ENCODE results near the gene TRIM17. TPM values are rescaled to one million over a fixed set of nuclear protein-coding genes. Genes with fewer than 3 reads are reported as not detected.

TRIM17 gene
- total RNA-seq: not detected

DNA sequence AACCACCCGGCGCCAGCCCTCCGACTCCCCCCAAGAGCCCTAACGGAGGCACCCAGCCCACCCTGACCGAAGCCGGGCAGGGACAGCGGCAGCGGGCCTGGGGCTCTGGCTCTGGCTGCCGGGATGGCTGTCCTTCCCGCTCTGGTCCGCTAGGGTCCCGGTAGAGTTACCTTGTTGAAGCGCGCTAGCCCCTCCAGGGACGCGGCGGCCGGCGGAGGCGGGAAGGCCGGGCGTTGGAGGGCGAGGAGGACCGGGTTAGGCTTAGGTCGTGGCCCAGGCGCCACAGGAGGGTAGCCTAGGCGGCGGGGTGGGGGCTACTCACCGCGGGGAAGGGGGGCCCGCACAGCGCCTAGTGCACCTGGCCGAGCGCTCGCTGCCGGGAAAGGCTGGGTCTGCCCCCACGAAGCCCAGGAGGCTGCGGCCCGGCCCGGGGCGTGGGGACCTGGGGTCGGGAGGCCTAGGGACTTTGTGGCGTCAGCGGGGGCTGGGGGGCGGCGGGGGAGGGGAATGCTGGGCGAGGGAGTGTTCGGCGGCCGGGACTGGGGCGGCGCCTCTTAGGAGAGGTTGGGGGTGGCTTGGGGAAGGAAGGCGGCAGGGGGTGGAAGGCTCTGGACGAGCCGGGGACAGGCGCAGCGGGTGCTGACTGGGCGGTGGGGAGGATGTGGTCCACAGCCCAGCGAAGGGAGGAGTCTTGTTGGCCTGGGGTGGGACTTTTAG, at the start of gene TRIM17:
Gene TRIM17, minus strand, starts transcription at position 645 of the 717 bp plus-strand sequence. CDS start 1,789 bp downstream, outside the sequence.
- Histone ChIP-seq H3K9me3 (no peaks in the 10 kb centered on the region), H3K36me3 (no peaks in the 10 kb centered on the region), H3K27me3 (peaks cover 38% of the 10 kb centered on the region), H3K4me3 (peak within 1 kb of the TSS in 3 of 4 donors; percentile 19 to 43 (median 20)), H3K27ac (no peak within 1 kb of the TSS), H3K4me1 (peaks cover 10 to 18% (median 11%) of the 10 kb centered on the region in 4 donors)
- intact Hi-C loops (cut with DNase I; ENCODE audit: low total_unique reads) (no loop called here), in situ Hi-C loops (cut with MboI; ENCODE audit: low pct_ligation_motif_present in 1 of 4, low pct_unique_long_range_greater_than_20kb in 1 of 4, low sequenced_read_pairs in 3 of 4) (no loop called here)
- no peak for DNase-seq
- 2% methylated on average over 33 of the region's 59 CpGs; no CpG with 5 or more reads in 1 of the 2 donors for WGBS, 2 donors (ENCODE audit: low coverage in 1 of 2)
- no peak for TF ChIP-seq EP300 (IDR thresholded peaks at IDR 0.05; ENCODE audit: low read depth)
- peak; percentile 26 to 32 (median 27) for TF ChIP-seq CTCF (IDR thresholded peaks at IDR 0.05)
- TF ChIP-seq POLR2A (IDR thresholded peaks at IDR 0.05): no peak
- no peak for TF ChIP-seq POLR2AphosphoS5 (IDR thresholded peaks at IDR 0.05)

DNA sequence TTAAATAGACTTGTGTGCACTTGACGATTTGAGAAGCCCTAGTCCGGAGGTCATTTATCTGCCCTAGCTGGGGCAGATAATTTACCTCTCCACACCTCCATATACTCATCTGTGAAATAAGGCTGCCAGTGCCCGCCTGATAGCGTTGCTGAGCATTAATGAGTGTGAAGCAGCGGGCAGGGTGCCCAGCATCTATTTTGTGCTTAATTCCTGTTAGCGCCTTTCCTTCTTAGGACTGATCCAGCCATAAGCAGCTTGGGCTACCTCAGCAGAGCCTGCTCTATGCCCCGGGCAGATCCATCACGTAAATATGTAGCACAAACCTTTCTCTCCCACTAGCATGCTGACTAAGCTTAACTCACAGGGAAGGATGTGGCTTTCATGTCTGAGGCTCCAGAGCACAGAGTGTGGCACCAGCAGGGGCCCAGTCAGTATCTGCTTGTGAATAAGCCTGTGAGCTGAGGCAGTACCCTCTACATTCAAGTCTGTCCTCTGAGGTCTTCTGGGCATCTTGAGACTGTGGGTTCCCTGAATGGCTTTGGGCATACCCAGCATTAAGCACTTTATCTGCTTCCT, 49.0 kb upstream of the TRIM17 start:
- Histone ChIP-seq H3K27ac (no peak overlapping the region), H3K4me3 (no peak overlapping the region), H3K9me3 (no peaks in the 10 kb centered on the region), H3K36me3 (no peaks in the 10 kb centered on the region), H3K27me3 (peaks cover 99% of the 10 kb centered on the region), H3K4me1 (peaks cover 0 to 13% (median 4%) of the 10 kb centered on the region in 4 donors)
- intact Hi-C loops (cut with DNase I; ENCODE audit: low total_unique reads) (no loop called here), in situ Hi-C loops (cut with MboI; ENCODE audit: low pct_ligation_motif_present in 1 of 4, low pct_unique_long_range_greater_than_20kb in 1 of 4, low sequenced_read_pairs in 3 of 4) (no loop called here)
- no peak for DNase-seq
- no peak for TF ChIP-seq POLR2AphosphoS5 (IDR thresholded peaks at IDR 0.05)
- no peak for TF ChIP-seq EP300 (IDR thresholded peaks at IDR 0.05; ENCODE audit: low read depth)
- 71% methylated on average over 8 of the region's 8 CpGs; no CpG with 5 or more reads in 1 of the 2 donors for WGBS, 2 donors (ENCODE audit: low coverage in 1 of 2)

DNA sequence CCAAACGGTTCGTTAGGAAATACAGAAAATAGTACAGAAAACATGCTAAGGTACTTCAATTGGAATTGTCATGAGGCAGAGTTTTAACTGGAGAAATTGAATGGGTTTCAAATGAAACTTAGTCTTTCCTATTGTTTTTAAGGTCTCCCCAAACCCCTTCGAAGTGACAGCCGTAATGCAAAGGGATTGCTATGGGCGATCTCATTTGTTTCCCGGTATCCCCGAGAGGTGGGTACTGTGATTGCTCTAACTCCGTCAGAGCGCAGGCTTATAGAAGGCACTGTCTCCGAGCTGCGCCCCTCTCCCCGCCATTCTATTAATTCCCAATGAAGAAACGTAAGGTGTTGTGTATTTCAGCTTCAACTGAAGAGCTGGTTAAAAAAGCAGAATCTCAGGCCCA, 48.5 kb upstream of the TRIM17 start:
- Histone ChIP-seq H3K9me3 (no peaks in the 10 kb centered on the region), H3K36me3 (no peaks in the 10 kb centered on the region), H3K27me3 (peaks cover 96% of the 10 kb centered on the region), H3K27ac (no peak overlapping the region), H3K4me1 (peaks cover 0 to 13% (median 4%) of the 10 kb centered on the region in 4 donors), H3K4me3 (no peak overlapping the region)
- TF ChIP-seq EP300 (IDR thresholded peaks at IDR 0.05; ENCODE audit: low read depth) (no peak), POLR2AphosphoS5 (IDR thresholded peaks at IDR 0.05) (no peak), POLR2A (IDR thresholded peaks at IDR 0.05) (no peak), CTCF (IDR thresholded peaks at IDR 0.05) (no peak)
- DNase-seq: no peak
- WGBS, 2 donors (ENCODE audit: low coverage in 1 of 2): 19 to 27% methylated on average over 12 to 13 of the region's 13 CpGs
- in situ Hi-C loops (cut with MboI; ENCODE audit: low pct_ligation_motif_present in 1 of 4, low pct_unique_long_range_greater_than_20kb in 1 of 4, low sequenced_read_pairs in 3 of 4) (no loop called here), intact Hi-C loops (cut with DNase I; ENCODE audit: low total_unique reads) (no loop called here)

GRCh38 chr1:228464487-228464983, 47.9 kb upstream of the TRIM17 start:
- Histone ChIP-seq H3K27me3 (peaks cover 96% of the 10 kb centered on the region), H3K4me3 (peak overlapping the region in 2 of 4 donors; percentile 15 to 29), H3K4me1 (peaks cover 0 to 16% (median 4%) of the 10 kb centered on the region in 4 donors), H3K27ac (peak overlapping the region in 1 of 4 donors; percentile 0), H3K9me3 (no peaks in the 10 kb centered on the region), H3K36me3 (no peaks in the 10 kb centered on the region)
- DNase-seq: peak; percentile 69
- TF ChIP-seq CTCF (IDR thresholded peaks at IDR 0.05): no peak
- no peak for TF ChIP-seq EP300 (IDR thresholded peaks at IDR 0.05; ENCODE audit: low read depth)
- no peak for TF ChIP-seq POLR2AphosphoS5 (IDR thresholded peaks at IDR 0.05)
- no peak for TF ChIP-seq POLR2A (IDR thresholded peaks at IDR 0.05)
- intact Hi-C loops (cut with DNase I; ENCODE audit: low total_unique reads) (no loop called here), in situ Hi-C loops (cut with MboI; ENCODE audit: low pct_ligation_motif_present in 1 of 4, low pct_unique_long_range_greater_than_20kb in 1 of 4, low sequenced_read_pairs in 3 of 4) (no loop called here)
- WGBS, 2 donors (ENCODE audit: low coverage in 1 of 2): 0 to 16% methylated on average over 4 to 33 of the region's 33 CpGs
